T-cell (primary cell): ENCODE data around the gene CCT7. TPM values are rescaled to one million over a fixed set of nuclear protein-coding genes. Genes with fewer than 3 reads are reported as not detected.
A peak's percentile ranks its signal among the peaks of the same experiment; 100 is the strongest.

Experiments used
- ATAC-seq, 4 experiments: fragments of 200-7000 bp in 3 of 4; fragments of 150-1000 bp in 1 of 4; cut with Tn5 transposase; replicated peaks in 1 of 4; 1 replicate in 3 of 4; 2 replicates in 1 of 4; pipeline ENCODE4 v1.10.0; 2021; ENCODE audit warnings: moderate library complexity in 3 of 4, mild to moderate bottlenecking in 2 of 4, moderate number of reproducible peaks in 1 of 4
- CTCF ChIA-PET, 2 donors: fragments of 300-600 bp; sonication (Branson Sonifier 250); formaldehyde crosslinking; loops; one replicate each; lab custom pipeline; 2022; ENCODE audit warnings: antibody characterized with exemption in 2 of 2; lab: Charles Lee
- POLR2A ChIA-PET, 2 donors: fragments of 300-600 bp; sonication (Branson Sonifier 250); formaldehyde crosslinking; loops; one replicate each; lab custom pipeline; 2022; ENCODE audit warnings: antibody characterized with exemption in 2 of 2; lab: Charles Lee
- DNase-seq, 35 experiments: peaks; one replicate each; pipeline versions ENCODE4 v3.0.0 to v3.0.0-alpha.2; 2013 to 2023
- H3K27ac ChIP-seq: one replicate; pipeline ENCODE4 v1.5.1; 2013; ENCODE audit warnings: low read length
- H3K27me3 ChIP-seq, 2 experiments: replicated peaks in 1 of 2; 1 replicate in 1 of 2; 2 replicates in 1 of 2; pipeline versions ENCODE4 v1.6.1 to v1.7.0; 2013; ENCODE audit warnings: low read length in 1 of 2, mixed read lengths in 1 of 2; ENCODE audit not compliant: control insufficient read depth in 2 of 2, insufficient read depth in 2 of 2; ENCODE audit errors: extremely low read depth in 1 of 2
- H3K36me3 ChIP-seq, 2 donors: 1 replicate in 1 of 2; 2 replicates in 1 of 2; pipeline versions ENCODE4 v1.6.1 to v1.7.0; 2013; ENCODE audit warnings: low read length in 1 of 2; ENCODE audit not compliant: control insufficient read depth in 2 of 2, insufficient read depth in 1 of 2; ENCODE audit errors: extremely low read depth in 1 of 2
- H3K4me1 ChIP-seq, 2 experiments: 1 replicate in 1 of 2; 2 replicates in 1 of 2; pipeline versions ENCODE4 v1.6.1 to v1.7.0; 2013; ENCODE audit warnings: low read length in 2 of 2, mixed read lengths in 1 of 2; ENCODE audit not compliant: insufficient read depth in 2 of 2, control insufficient read depth in 1 of 2; ENCODE audit errors: extremely low read depth in 1 of 2
- H3K4me3 ChIP-seq, 2 donors: 1 replicate in 1 of 2; 2 replicates in 1 of 2; pipeline versions ENCODE4 v1.5.1 to v1.7.0; 2013; ENCODE audit warnings: mild to moderate bottlenecking in 2 of 2, low read length in 1 of 2, moderate library complexity in 1 of 2; ENCODE audit not compliant: control insufficient read depth in 1 of 2; ENCODE audit errors: extremely low read depth in 1 of 2
- H3K9me3 ChIP-seq: 2 replicates; pipeline ENCODE4 v1.7.0; 2013
- H3K27ac Mint-ChIP-seq, 2 donors: one replicate each; pipeline ENCODE4 v1.8.0; 2020 to 2021; ENCODE audit warnings: mild to moderate bottlenecking in 2 of 2, mixed read lengths in 2 of 2
- H3K27me3 Mint-ChIP-seq, 2 donors: one replicate each; pipeline ENCODE4 v1.8.0; 2021 to 2022; ENCODE audit warnings: mixed read lengths in 2 of 2
- H3K36me3 Mint-ChIP-seq: one replicate; pipeline ENCODE4 v1.8.0; 2021; ENCODE audit warnings: mixed read lengths
- H3K4me1 Mint-ChIP-seq, 3 donors: one replicate each; pipeline ENCODE4 v1.8.0; 2020 to 2022; ENCODE audit warnings: mixed read lengths in 3 of 3, mild to moderate bottlenecking in 1 of 3
- H3K4me3 Mint-ChIP-seq, 3 donors: one replicate each; pipeline ENCODE4 v1.8.0; 2020 to 2022; ENCODE audit warnings: mild to moderate bottlenecking in 3 of 3, mixed read lengths in 3 of 3, moderate library complexity in 3 of 3
- H3K9me3 Mint-ChIP-seq, 3 donors: one replicate each; pipeline ENCODE4 v1.8.0; 2020 to 2022; ENCODE audit warnings: mixed read lengths in 3 of 3
- WGBS: methylation state at CpG from one replicate; pipeline ENCODE4 v1.1.5; 2013; ENCODE audit warnings: missing lambda C conversion rate; ENCODE audit not compliant: insufficient coverage; 5-methylcytosine and 5-hydroxymethylcytosine counted together
- total RNA-seq, 35 experiments: library from RNA in 6 of 35; stranded (reverse) in 6 of 35; fragments of 120-200 nt in 1 of 35; gene quantifications; one replicate each; pipeline versions ENCODE4 v1.2.1 to v1.2.4 and lab custom pipeline; 2013 to 2026

CCT7 gene
- total RNA-seq, 5 donors from 2014 or later (not counting 1 experiment from before 2014, with no cell fraction given): 120 to 210 (median 193) TPM

GRCh38 chr2:73210696-73211095, 23.4 kb upstream of the CCT7 start:
- WGBS: 86% methylated on average over 5 of the region's 6 CpGs
- Histone ChIP-seq H3K27me3 (peaks cover 0 to 17% of the 10 kb centered on the region in 2 experiments), H3K9me3 (no peaks in the 10 kb centered on the region), H3K4me1 (peaks cover 5 to 25% of the 10 kb centered on the region in 2 experiments), H3K27ac (no peak overlapping the region), H3K36me3 (no peaks in the 10 kb centered on the region), H3K4me3 (no peak overlapping the region)
- H3K4me1 Mint-ChIP-seq: peaks cover 32 to 35% (median 32%) of the 10 kb centered on the region in 3 donors
- no peak overlapping the region for H3K4me3 Mint-ChIP-seq
- ATAC-seq: no peak
- no peaks in the 10 kb centered on the region for H3K36me3 Mint-ChIP-seq
- POLR2A ChIA-PET: no interaction called here
- CTCF ChIA-PET: interaction anchor here (0.6 to 1.2 kb wide), 5 partner anchors 23 to 1729 kb away, joined by 4 to 6 read pairs (median 5); partner anchors contain the start of genes CCT7 (in 1 of the 2) and PRADC1 (in 1 of the 2)
- no peak for DNase-seq
- H3K27ac Mint-ChIP-seq: no peak overlapping the region
- peaks cover 15 to 25% of the 10 kb centered on the region in 2 donors for H3K27me3 Mint-ChIP-seq
- no peaks in the 10 kb centered on the region for H3K9me3 Mint-ChIP-seq

- ATAC-seq (no peak), DNase-seq (no peak)
- POLR2A ChIA-PET: interaction anchor here in 1 of 2 donors (0.5 kb wide), 1 partner anchor 98 kb away, joined by 4 read pairs; no protein-coding TSS in a partner anchor
- Histone ChIP-seq H3K27ac (no peak overlapping the region), H3K36me3 (no peaks in the 10 kb centered on the region), H3K27me3 (peaks cover 0 to 10% of the 10 kb centered on the region in 2 experiments), H3K4me3 (no peak overlapping the region), H3K9me3 (no peaks in the 10 kb centered on the region), H3K4me1 (peaks cover 5 to 25% of the 10 kb centered on the region in 2 experiments)
- no peaks in the 10 kb centered on the region for H3K9me3 Mint-ChIP-seq
- peaks cover 9 to 18% of the 10 kb centered on the region in 2 donors for H3K27me3 Mint-ChIP-seq
- no peaks in the 10 kb centered on the region for H3K36me3 Mint-ChIP-seq
- 71% methylated on average over 7 of the region's 7 CpGs for WGBS
- CTCF ChIA-PET: interaction anchor here (0.7 to 2.6 kb wide), 17 partner anchors 10 to 220 kb away, joined by 3 to 35 read pairs (median 7); partner anchors contain the start of genes EGR4 (in 2 of the 2), ALMS1 (in 1 of the 2), CCT7 (in 1 of the 2) and PRADC1 (in 1 of the 2)
- H3K27ac Mint-ChIP-seq: no peak overlapping the region
- H3K4me1 Mint-ChIP-seq: peaks cover 35 to 41% (median 36%) of the 10 kb centered on the region in 3 donors
- peak overlapping the region in 1 of 3 donors; percentile 79 for H3K4me3 Mint-ChIP-seq
Observed at GRCh38 chr2:73212098-73212447, 22.0 kb upstream of the CCT7 start.

- Mint-ChIP-seq H3K9me3 (no peaks in the 10 kb centered on the region), H3K4me3 (peak overlapping the region; percentile 49 to 79 (median 53)), H3K27ac (peak overlapping the region in 1 of 2 donors; percentile 69), H3K4me1 (peaks cover 36 to 41% (median 38%) of the 10 kb centered on the region in 3 donors), H3K36me3 (no peaks in the 10 kb centered on the region), H3K27me3 (peaks cover 7 to 13% of the 10 kb centered on the region in 2 donors)
- no peaks in the 10 kb centered on the region for H3K9me3 ChIP-seq
- 32% methylated on average over 10 of the region's 20 CpGs for WGBS
- POLR2A ChIA-PET: interaction anchor here in 1 of 2 donors (0.5 kb wide), 1 partner anchor 99 kb away, joined by 4 read pairs; no protein-coding TSS in a partner anchor
- peaks cover 5 to 25% of the 10 kb centered on the region in 2 experiments for H3K4me1 ChIP-seq
- H3K4me3 ChIP-seq: no peak overlapping the region
- H3K27ac ChIP-seq: no peak overlapping the region
- H3K27me3 ChIP-seq: peaks cover 0 to 6% of the 10 kb centered on the region in 2 experiments
- ATAC-seq: peak; percentile 62 to 73 (median 66)
- DNase-seq: peak; percentile 30 to 86 (median 63)
- CTCF ChIA-PET: interaction anchor here (0.6 to 2.6 kb wide), 19 partner anchors 11 to 221 kb away, joined by 3 to 35 read pairs (median 7); partner anchors contain the start of genes EGR4 (in 2 of the 2), ALMS1 (in 1 of the 2), CCT7 (in 1 of the 2) and PRADC1 (in 1 of the 2)
- H3K36me3 ChIP-seq: no peaks in the 10 kb centered on the region
Observed at GRCh38 chr2:73212448-73213176, 21.5 kb upstream of the CCT7 start.

DNA sequence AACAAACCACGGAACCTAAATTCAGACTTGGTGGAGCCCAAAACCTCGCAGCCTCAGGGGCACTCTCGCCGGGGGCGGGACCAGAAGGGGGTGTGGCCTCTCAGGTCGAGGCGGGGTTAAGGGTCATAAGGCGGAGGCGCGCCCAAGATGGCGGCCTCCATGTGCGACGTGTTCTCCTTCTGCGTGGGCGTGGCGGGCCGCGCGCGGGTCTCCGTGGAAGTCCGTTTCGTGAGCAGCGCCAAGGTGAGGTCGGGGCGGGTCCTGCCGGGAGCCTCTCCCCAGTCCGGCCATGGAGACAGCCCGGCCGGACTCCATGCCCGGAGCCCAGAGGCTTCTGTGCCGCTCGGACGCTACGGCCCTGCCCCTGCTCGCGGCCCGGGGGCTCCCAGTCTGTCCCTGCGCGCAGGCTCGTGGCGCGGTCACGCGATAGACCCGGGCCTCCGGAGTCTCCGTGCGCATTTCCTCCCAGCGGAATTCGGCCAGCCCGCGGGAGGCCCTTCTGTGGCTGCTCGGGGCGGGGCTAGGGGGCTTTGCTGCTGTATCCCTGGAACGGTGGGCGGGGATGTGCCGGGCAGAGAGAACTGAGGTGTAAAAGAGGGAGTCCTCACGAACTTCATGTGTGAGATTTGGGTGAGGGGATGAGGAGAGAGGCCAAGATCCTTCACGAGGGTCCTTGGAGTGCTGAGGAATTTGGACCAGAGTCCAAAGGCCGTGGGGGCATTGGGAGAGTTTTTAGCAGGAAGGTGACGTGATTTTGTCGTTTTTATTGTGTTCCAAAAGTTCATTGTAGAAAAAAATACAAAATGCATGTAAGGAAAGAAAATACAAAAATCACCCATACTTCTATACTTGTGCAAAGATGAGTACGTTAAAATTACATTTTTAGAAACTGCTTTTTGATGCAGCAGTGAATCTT, 19.7 kb upstream of the CCT7 start, which contains the start of gene SMYD5:
SMYD5 (plus strand) TSS at position 126 of the 916 bp plus-strand sequence; CDS start at position 148, 22 bp downstream.
- H3K4me1 ChIP-seq: peaks cover 5 to 25% of the 10 kb centered on the region in 2 experiments
- Mint-ChIP-seq H3K27me3 (peaks cover under 1 to 2% of the 10 kb centered on the region in 2 donors), H3K4me3 (peak within 1 kb of the TSS; percentile 79 to 93 (median 81)), H3K4me1 (peaks cover 38 to 41% (median 38%) of the 10 kb centered on the region in 3 donors), H3K27ac (peak within 1 kb of the TSS; percentile 93 to 94), H3K9me3 (no peaks in the 10 kb centered on the region), H3K36me3 (no peaks in the 10 kb centered on the region)
- WGBS: 0% methylated on average over 57 of the region's 64 CpGs
- DNase-seq (peak; percentile 76 to 94 (median 88)), ATAC-seq (peak; percentile 95 to 97 (median 96))
- ChIA-PET POLR2A (interaction anchor here (0.8 to 1.0 kb wide), 2 partner anchors 19 to 22 kb away, joined by 3 to 7 read pairs; partner anchors contain the start of genes CCT7 (in 1 of the 2) and PRADC1 (in 1 of the 2)), CTCF (interaction anchor here (0.6 to 2.6 kb wide), 8 partner anchors 16 to 906 kb away, joined by 3 to 35 read pairs (median 4); partner anchors contain the start of gene PRADC1 (in 1 of the 2))
- H3K27ac ChIP-seq: peak within 1 kb of the TSS; percentile 53
- H3K27me3 ChIP-seq: no peaks in the 10 kb centered on the region
- no peaks in the 10 kb centered on the region for H3K36me3 ChIP-seq
- peak within 1 kb of the TSS; percentile 75 to 80 for H3K4me3 ChIP-seq
- H3K9me3 ChIP-seq: no peaks in the 10 kb centered on the region

- Histone ChIP-seq H3K27ac (no peak overlapping the region), H3K27me3 (no peaks in the 10 kb centered on the region), H3K9me3 (no peaks in the 10 kb centered on the region), H3K36me3 (peaks cover 0 to 5% of the 10 kb centered on the region in 2 donors), H3K4me1 (peaks cover 5 to 25% of the 10 kb centered on the region in 2 experiments), H3K4me3 (no peak overlapping the region)
- H3K27ac Mint-ChIP-seq: peak overlapping the region; percentile 91 to 92
- no peak for ATAC-seq
- peaks cover 38 to 41% (median 38%) of the 10 kb centered on the region in 3 donors for H3K4me1 Mint-ChIP-seq
- peaks cover 3% of the 10 kb centered on the region for H3K36me3 Mint-ChIP-seq
- WGBS: 80% methylated on average over 1 of the region's 4 CpGs
- H3K27me3 Mint-ChIP-seq: no peaks in the 10 kb centered on the region
- CTCF ChIA-PET: interaction anchor here (0.6 to 1.2 kb wide), 5 partner anchors 15 to 905 kb away, joined by 3 to 5 read pairs (median 3); partner anchors contain the start of gene PRADC1 (in 1 of the 2)
- peak overlapping the region; percentile 79 to 93 (median 81) for H3K4me3 Mint-ChIP-seq
- H3K9me3 Mint-ChIP-seq: no peaks in the 10 kb centered on the region
- no peak for DNase-seq
- POLR2A ChIA-PET: interaction anchor here (0.8 to 1.0 kb wide), 2 partner anchors 18 to 21 kb away, joined by 3 to 7 read pairs; partner anchors contain the start of genes CCT7 (in 1 of the 2) and PRADC1 (in 1 of the 2)
Observed at GRCh38 chr2:73215254-73215653, 18.9 kb upstream of the CCT7 start.
